Upper lobe of left lung (tissue), 6 donors: ENCODE results near the gene PHF2. TPM values are rescaled to one million over a fixed set of nuclear protein-coding genes. Genes with fewer than 3 reads are reported as not detected.

Experiments used
- ATAC-seq, 2 donors: fragments of 200-7000 bp; cut with Tn5 transposase; one replicate each; pipeline ENCODE4 v1.9.1; 2022; ENCODE audit warnings: mild to moderate bottlenecking in 2 of 2, moderate library complexity in 2 of 2; ENCODE audit not compliant: low FRiP score in 2 of 2
- DNase-seq, 2 donors: peaks; one replicate each; pipeline ENCODE4 v3.0.0-alpha.2; 2019 to 2020
- H3K27ac ChIP-seq, 4 donors: fragments of 200-600 bp; sonication (generic); one replicate each; pipeline ENCODE4 v1.5.1; 2016 to 2019
- H3K27me3 ChIP-seq, 4 donors: fragments of 200-600 bp; sonication (generic); one replicate each; pipeline ENCODE4 v1.5.1; 2017 to 2019
- H3K36me3 ChIP-seq, 4 donors: fragments of 200-600 bp; sonication (generic); one replicate each; pipeline ENCODE4 v1.5.1; 2016 to 2019
- H3K4me1 ChIP-seq, 4 donors: fragments of 200-600 bp; sonication (generic); one replicate each; pipeline ENCODE4 v1.5.1; 2018 to 2019
- H3K4me3 ChIP-seq, 4 donors: fragments of 200-600 bp; sonication (generic); one replicate each; pipeline ENCODE4 v1.5.1; 2017 to 2019; ENCODE audit warnings: mild to moderate bottlenecking in 2 of 4, moderate library complexity in 1 of 4
- H3K9me3 ChIP-seq, 4 donors: fragments of 200-600 bp; sonication (generic); one replicate each; pipeline ENCODE4 v1.5.1; 2018 to 2019
- EP300 ChIP-seq, 4 donors: sonication (generic); formaldehyde crosslinking; IDR thresholded peaks; one replicate each; pipeline ENCODE4 v1.5.1; 2017; ENCODE audit warnings: antibody characterized with exemption in 4 of 4, control low read depth in 2 of 4
- POLR2A ChIP-seq, 4 donors: fragments of 450-650 bp; IDR thresholded peaks; one replicate each; pipeline ENCODE4 v1.5.1; 2016 to 2017; ENCODE audit warnings: antibody characterized with exemption in 4 of 4, mild to moderate bottlenecking in 2 of 4
- POLR2AphosphoS5 ChIP-seq, 2 donors: sonication (generic); formaldehyde crosslinking; IDR thresholded peaks; one replicate each; pipeline ENCODE4 v1.5.1; 2017; ENCODE audit warnings: antibody characterized with exemption in 2 of 2
- WGBS, 2 donors: methylation state at CpG; one replicate each; pipeline ENCODE4 v1.1.5; 2017 to 2018; 5-methylcytosine and 5-hydroxymethylcytosine counted together
- total RNA-seq, 6 donors: library from RNA; depleted of rRNA in 4 of 6; stranded (reverse); fragments of >200 nt in 4 of 6; gene quantifications; one replicate each; pipeline versions ENCODE4 v1.1.0 to v1.2.1, GENCODE V29; 2016 to 2021
- TF ChIP-seq, protein P1 (sequence below), 6 experiments: fragments of 450-650 bp in 4 of 6; fragments of 200-600 bp in 2 of 6; sonication (generic) in 2 of 6; IDR thresholded peaks; one replicate each; pipeline ENCODE4 v1.5.1; 2016 to 2019; ENCODE audit warnings: antibody characterized with exemption in 6 of 6
- donor health status: DM: no; HTN: no; CAD: no; lungs with moderate emphysema.
- donor health status: DM: no; HTN: yes; CAD: no; lungs with severe emphysema.

The PHF2 gene
- total RNA-seq, 6 donors from 2014 or later = 33.6 to 41.7 (median 37.9) TPM

DNA sequence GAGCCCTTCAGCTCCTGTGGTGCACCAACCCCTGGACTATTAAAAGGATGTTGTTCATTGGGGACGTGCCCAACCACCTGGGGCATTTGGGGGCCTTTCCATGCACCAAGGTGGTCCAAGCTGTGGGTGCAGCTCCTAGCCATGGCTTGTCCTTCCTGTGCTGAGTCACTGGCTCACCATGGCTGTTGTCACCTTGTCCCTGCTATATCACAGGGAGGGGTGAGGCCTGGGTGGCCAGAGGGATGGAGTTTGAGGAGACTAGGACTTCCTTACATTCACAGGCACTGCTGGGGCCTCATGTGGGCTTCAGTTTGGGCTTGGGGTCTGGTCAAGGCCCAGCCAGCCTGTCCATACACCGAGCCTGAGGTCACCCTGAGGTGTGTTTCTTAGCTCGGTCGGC is 45.5 kb downstream of the PHF2 start:
- no peak for TF ChIP-seq EP300 (IDR thresholded peaks at IDR 0.05)
- TF ChIP-seq, protein P1, sequence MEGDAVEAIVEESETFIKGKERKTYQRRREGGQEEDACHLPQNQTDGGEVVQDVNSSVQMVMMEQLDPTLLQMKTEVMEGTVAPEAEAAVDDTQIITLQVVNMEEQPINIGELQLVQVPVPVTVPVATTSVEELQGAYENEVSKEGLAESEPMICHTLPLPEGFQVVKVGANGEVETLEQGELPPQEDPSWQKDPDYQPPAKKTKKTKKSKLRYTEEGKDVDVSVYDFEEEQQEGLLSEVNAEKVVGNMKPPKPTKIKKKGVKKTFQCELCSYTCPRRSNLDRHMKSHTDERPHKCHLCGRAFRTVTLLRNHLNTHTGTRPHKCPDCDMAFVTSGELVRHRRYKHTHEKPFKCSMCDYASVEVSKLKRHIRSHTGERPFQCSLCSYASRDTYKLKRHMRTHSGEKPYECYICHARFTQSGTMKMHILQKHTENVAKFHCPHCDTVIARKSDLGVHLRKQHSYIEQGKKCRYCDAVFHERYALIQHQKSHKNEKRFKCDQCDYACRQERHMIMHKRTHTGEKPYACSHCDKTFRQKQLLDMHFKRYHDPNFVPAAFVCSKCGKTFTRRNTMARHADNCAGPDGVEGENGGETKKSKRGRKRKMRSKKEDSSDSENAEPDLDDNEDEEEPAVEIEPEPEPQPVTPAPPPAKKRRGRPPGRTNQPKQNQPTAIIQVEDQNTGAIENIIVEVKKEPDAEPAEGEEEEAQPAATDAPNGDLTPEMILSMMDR (IDR thresholded peaks at IDR 0.05) = no peak
- no peak for TF ChIP-seq POLR2A (IDR thresholded peaks at IDR 0.05)
- no peak for TF ChIP-seq POLR2AphosphoS5 (IDR thresholded peaks at IDR 0.05)
- DNase-seq (no peak), ATAC-seq (no peak)
- H3K4me3 ChIP-seq = no peak overlapping the region
- H3K4me1 ChIP-seq = peaks cover 0 to 28% (median 12%) of the 10 kb centered on the region in 4 donors
- 86 to 100% methylated on average over 1 to 4 of the region's 4 CpGs for WGBS, 2 donors
- H3K9me3 ChIP-seq = no peaks in the 10 kb centered on the region
- no peaks in the 10 kb centered on the region for H3K36me3 ChIP-seq
- no peaks in the 10 kb centered on the region for H3K27me3 ChIP-seq
- H3K27ac ChIP-seq = no peak overlapping the region

DNA sequence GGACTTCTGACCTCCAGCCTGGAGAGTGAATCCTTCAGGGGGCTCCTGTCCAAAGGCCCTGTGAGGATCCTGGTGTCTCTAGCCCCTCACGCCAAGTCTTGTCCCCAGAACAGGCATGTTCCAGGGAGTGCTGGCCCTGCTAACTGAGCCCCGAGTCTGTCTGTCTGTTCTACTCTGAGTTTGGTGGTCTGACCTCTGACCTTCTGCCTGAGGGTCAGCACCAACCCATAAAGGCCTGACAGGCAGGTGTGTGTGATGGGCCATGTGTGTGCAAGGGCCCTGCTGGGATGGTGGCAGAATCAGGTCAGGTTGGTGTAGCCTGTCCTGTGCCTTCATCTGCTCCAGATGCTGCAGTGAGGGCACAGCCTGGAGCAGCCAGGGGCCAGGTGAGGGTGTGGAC is 46.3 kb downstream of the PHF2 start:
- H3K27me3 ChIP-seq = no peaks in the 10 kb centered on the region
- no peak for ATAC-seq

DNA sequence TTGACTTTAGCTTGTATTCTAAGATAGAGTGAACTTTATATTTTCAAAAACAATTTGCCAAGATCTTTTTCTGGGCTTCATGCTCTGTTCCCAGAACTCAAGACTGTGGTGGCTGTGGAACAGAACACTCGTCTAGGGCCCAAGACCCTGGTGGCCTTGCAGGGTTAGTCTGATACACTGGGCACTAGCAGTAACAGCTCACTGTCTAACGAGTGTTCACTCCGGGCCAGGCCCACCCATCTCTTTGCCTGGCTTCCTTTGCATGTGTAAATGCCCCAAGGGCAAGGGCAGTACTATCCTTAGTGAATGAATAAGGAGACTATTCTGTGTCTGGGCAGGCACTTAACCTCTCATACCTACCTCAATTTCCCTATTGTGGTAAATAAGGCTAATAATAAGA is 47.4 kb downstream of the PHF2 start:
- ATAC-seq (no peak), DNase-seq (no peak)
- no peak for TF ChIP-seq POLR2AphosphoS5 (IDR thresholded peaks at IDR 0.05)
- TF ChIP-seq, protein P1 (IDR thresholded peaks at IDR 0.05) = no peak
- no peak for TF ChIP-seq EP300 (IDR thresholded peaks at IDR 0.05)
- no peak for TF ChIP-seq POLR2A (IDR thresholded peaks at IDR 0.05)
- peaks cover 0 to 19% (median 7%) of the 10 kb centered on the region in 4 donors for H3K4me1 ChIP-seq
- H3K4me3 ChIP-seq = no peak overlapping the region
- no peak overlapping the region for H3K27ac ChIP-seq
- WGBS, 2 donors = 82 to 94% methylated on average over 2 to 3 of the region's 3 CpGs
- H3K27me3 ChIP-seq = no peaks in the 10 kb centered on the region
- peaks cover 4 to 6% (median 5%) of the 10 kb centered on the region in 4 donors for H3K9me3 ChIP-seq
- no peaks in the 10 kb centered on the region for H3K36me3 ChIP-seq

More for the DNA sequence above, 46.3 kb downstream of the PHF2 start:
- 80 to 100% methylated on average over 1 to 2 of the region's 2 CpGs for WGBS, 2 donors
- no peak for TF ChIP-seq EP300 (IDR thresholded peaks at IDR 0.05)
- TF ChIP-seq POLR2A (IDR thresholded peaks at IDR 0.05) = no peak
- TF ChIP-seq, protein P1 (IDR thresholded peaks at IDR 0.05) = no peak
- no peak for TF ChIP-seq POLR2AphosphoS5 (IDR thresholded peaks at IDR 0.05)
- no peak for DNase-seq
- peaks cover 0 to 21% (median 8%) of the 10 kb centered on the region in 4 donors for H3K4me1 ChIP-seq
- H3K9me3 ChIP-seq = peaks cover 0 to 2% (median 1%) of the 10 kb centered on the region in 4 donors
- H3K36me3 ChIP-seq = no peaks in the 10 kb centered on the region
- H3K27ac ChIP-seq = no peak overlapping the region
- H3K4me3 ChIP-seq = no peak overlapping the region

DNA sequence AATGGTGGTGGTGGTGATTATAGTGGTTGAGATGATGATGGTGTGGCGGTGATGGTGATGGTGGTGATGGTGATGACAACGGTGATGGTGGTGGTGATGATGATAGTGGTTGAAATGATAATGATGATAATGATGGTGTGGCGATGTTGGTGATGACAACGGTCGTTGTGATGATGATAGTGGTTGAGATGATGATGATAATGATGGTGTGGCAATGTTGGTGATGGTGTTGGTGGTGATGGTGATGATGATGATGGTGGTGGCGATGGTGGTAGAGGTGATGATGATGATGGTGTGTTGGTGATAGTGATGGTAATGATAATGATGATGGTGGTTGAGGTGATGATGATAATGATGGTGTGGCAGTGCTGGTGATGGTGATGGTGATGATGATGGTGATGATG is 48.0 kb downstream of the PHF2 start:
- Histone ChIP-seq H3K36me3 (no peaks in the 10 kb centered on the region), H3K4me1 (peaks cover 0 to 19% (median 7%) of the 10 kb centered on the region in 4 donors), H3K27ac (no peak overlapping the region), H3K4me3 (no peak overlapping the region), H3K27me3 (no peaks in the 10 kb centered on the region), H3K9me3 (peaks cover 4 to 6% (median 5%) of the 10 kb centered on the region in 4 donors)
- 80 to 91% methylated on average over 6 of the region's 6 CpGs for WGBS, 2 donors
- no peak for ATAC-seq
- TF ChIP-seq POLR2AphosphoS5 (IDR thresholded peaks at IDR 0.05) = no peak
- TF ChIP-seq EP300 (IDR thresholded peaks at IDR 0.05) = no peak
- TF ChIP-seq, protein P1 (IDR thresholded peaks at IDR 0.05) = no peak
- no peak for TF ChIP-seq POLR2A (IDR thresholded peaks at IDR 0.05)
- no peak for DNase-seq

DNA sequence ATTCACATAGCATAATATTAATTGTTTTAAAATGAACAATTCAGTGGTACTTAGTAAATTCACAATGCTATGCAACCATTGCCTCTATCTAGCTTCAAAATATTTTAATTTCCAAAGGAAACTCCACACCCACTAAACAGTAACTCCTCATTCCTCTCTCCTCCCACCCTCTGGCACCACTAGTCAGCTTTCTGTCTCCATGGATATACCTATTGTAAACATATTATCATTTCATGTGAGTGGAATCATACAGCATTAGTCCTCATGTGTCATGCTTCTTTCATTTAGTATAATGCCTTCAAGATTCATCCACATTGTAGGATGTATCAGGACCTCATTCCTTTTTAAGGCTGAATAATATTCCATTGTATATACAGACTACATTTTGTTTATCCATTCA is 48.6 kb downstream of the PHF2 start:
- H3K36me3 ChIP-seq = peaks cover 0 to 3% (median under 1%) of the 10 kb centered on the region in 4 donors
- no peak overlapping the region for H3K27ac ChIP-seq
- H3K4me1 ChIP-seq = peaks cover 0 to 19% (median 7%) of the 10 kb centered on the region in 4 donors
- no peak for ATAC-seq
- TF ChIP-seq POLR2AphosphoS5 (IDR thresholded peaks at IDR 0.05) = no peak
- DNase-seq = no peak
- H3K27me3 ChIP-seq = no peaks in the 10 kb centered on the region
- no peak overlapping the region for H3K4me3 ChIP-seq
- H3K9me3 ChIP-seq = peaks cover 4 to 6% (median 5%) of the 10 kb centered on the region in 4 donors
